Measurements from ENCODE around the gene EDIL3.

DNA sequence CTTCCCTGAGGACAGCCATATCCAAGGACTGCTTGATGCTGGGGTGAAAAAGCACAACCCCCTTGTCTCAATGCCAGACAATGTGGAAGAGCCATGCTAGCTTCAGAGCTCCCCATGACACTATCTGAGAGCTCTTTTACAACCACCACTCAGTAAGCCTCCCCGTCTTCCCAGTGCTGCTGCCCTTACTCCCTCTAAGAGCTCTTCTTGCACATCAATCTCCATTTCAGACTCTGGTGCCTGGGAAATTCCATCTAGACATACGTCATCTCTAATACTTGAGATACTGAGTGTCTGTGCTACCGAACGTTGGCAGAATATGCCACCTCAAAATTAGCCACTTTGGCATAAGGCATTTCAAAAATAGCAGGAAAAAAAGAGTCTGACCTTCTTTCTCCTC, 94.5 kb downstream of the EDIL3 start:
- no peak for TF ChIP-seq POLR2A (IDR thresholded peaks at IDR 0.05)
- TF ChIP-seq, protein P1, sequence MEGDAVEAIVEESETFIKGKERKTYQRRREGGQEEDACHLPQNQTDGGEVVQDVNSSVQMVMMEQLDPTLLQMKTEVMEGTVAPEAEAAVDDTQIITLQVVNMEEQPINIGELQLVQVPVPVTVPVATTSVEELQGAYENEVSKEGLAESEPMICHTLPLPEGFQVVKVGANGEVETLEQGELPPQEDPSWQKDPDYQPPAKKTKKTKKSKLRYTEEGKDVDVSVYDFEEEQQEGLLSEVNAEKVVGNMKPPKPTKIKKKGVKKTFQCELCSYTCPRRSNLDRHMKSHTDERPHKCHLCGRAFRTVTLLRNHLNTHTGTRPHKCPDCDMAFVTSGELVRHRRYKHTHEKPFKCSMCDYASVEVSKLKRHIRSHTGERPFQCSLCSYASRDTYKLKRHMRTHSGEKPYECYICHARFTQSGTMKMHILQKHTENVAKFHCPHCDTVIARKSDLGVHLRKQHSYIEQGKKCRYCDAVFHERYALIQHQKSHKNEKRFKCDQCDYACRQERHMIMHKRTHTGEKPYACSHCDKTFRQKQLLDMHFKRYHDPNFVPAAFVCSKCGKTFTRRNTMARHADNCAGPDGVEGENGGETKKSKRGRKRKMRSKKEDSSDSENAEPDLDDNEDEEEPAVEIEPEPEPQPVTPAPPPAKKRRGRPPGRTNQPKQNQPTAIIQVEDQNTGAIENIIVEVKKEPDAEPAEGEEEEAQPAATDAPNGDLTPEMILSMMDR (IDR thresholded peaks at IDR 0.05), result no peak
